NCI-H460 (cell line): ENCODE results near the gene ACOXL. TPM values are rescaled to one million over a fixed set of nuclear protein-coding genes. Genes with fewer than 3 reads are reported as not detected.
"Not testable (repeated sequence)": the region's sequence is repeated elsewhere in the genome, so short reads cannot be mapped to it uniquely, and the experiment has no call there.

Experiments
- DNase-seq: peaks from one replicate; pipeline ENCODE4 v3.0.0-alpha.2; 2016; ENCODE audit warnings: low read depth; ENCODE audit errors: extremely low read depth
- total RNA-seq: library from RNA; depleted of rRNA; stranded (reverse); fragments of >200 nt; shearing (Covaris generic); gene quantifications from 2 replicates; pipeline ENCODE4 v1.2.3, GENCODE V29; 2014

ACOXL gene
- total RNA-seq, 1 experiment from 2014 or later: not detected

- DNase-seq: no peak
Observed at GRCh38 chr2:110851531-110851930, 119.2 kb downstream of the ACOXL start.

DNA sequence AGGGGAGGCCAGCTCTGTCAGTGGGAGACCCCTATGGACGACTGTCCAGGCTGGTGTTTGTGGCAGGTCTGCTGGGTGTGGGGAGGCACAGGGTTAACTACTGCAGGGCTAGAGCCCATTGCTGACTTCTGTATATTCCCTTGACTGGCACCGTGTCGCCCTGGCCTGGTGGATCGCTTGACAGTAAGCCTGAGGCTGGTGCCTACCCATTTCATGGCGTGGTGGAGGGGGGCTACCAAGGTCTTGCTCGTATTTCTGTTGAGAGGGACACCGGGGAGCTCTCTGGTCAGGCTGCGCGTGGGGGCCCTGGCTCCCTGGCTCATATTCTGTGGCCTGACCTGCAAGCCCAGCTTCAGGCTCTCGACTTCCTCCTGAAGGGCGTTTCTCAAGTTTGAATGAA, 119.7 kb downstream of the ACOXL start:
- DNase-seq: no peak

DNA sequence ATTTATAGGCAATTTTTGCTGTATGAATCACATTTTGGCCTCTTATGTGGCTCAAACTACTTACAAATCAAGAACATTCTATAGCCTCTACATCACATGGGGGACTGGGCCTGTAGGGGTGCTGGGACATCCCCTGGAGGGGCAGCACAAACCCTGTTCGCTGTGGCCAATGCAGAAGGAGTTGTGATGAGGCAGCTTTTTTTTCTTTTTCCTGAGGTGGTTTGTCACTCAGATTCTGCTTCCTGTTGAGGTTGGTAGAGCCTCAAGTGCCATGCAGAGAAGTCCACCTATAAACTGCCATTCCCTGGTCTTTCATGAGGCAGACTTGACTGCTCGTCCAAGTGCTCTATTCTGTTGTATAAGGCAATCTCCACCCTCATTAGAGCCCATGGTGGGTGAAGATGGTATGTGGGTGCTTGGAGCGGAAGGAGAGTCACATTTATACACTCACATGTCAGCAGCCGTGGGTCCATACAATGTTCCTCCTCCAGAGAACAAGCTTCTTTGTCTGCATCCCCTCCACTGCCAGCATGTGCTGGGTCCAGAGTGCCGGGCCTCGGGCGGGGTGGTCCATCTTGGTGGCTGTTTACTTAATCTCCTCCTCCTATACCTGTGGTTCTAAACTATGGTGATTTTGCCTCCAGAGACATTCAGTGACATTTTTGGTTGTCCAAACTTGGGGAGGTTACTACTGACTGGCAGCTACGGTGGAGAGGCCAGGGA, 120.3 kb downstream of the ACOXL start:
- no peak for DNase-seq

- DNase-seq: peak; percentile 42
Observed at GRCh38 chr2:110853516-110853915, 121.1 kb downstream of the ACOXL start.

DNA sequence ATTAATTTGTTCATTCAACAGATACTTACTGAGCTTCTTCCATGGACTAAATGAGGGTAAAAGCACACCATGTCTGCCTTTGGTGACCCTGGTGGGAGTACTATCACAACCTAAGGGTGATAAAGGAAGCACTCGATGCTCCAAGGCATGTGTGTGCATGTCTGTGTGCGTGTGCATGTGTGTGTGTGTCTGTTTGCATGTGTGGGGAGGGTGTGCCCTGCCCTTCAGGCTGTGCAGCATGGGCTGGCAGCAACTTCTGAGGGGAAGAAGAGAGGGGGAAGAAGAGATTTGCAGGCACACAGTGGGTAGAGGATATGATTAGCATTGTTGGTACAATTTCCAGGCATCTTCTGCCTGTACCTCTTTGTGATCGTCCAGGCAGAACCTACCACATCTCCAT, 121.6 kb downstream of the ACOXL start:
- no peak for DNase-seq

DNA sequence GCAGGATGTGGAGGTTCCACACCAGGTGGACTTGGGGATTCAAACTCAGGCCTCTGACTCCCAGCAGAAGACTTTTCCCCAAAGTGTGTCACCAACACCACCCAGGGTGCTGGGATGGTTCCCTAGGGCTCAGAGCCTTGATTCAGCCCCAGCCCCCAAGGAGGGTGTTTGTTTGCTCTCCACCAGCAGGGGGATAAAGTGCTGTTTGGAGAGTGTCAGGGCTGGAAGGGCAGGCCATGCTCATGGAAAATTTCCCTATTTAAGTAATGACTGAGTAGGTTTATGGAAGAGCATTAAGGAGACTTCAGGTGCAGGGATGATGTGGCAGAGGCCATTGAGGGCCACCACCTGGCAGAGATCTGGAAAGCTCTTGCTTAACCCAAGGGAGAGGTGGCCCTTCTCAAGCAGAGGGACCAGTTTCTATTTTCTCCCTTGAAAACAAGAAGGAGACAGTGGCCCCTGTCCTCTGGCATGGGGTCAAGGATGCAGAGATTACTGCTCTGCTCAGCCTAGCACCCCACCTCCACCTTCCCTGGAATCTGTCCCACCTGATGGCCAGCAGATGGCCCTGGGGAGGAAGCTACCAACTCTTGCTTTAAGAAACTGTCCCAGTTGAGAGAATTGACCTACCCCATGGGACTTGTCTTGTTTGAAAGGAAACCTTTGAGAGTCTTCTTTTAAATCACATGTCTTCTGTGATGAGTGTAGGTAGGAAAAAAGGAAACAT, 122.1 kb downstream of the ACOXL start:
- no peak for DNase-seq

- not testable (repeated sequence) for DNase-seq
Observed at GRCh38 chr2:110855841-110856240, 123.5 kb downstream of the ACOXL start.

DNA sequence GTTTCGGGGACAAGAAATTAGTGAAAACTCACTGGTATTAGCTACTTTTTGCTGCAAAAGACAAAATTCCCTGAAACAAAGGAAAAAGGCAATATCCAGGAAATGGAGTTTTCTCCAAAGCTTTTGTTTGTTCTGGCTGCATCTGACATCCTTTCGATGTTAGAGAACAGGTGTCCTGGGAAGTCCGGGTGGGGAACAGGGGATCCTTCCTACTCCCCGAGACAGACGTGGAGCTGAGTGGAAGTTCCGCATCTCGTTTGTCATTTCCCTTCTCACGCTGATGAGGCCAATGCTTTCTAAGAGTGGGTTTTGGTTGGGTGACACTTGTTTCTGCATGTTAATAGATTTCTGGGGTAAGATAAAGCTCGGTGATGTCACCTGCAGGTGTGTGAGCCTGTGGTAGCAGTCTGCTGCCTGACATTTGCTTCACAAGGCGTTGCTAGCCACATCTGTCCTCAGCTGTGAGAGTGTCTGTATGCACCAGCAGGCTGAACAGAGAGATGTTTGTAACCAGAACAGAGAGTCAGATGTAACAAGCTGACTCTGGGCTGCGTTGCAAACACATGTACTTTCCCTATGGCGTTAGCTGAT, 125.9 kb downstream of the ACOXL start:
- DNase-seq: no peak

DNA sequence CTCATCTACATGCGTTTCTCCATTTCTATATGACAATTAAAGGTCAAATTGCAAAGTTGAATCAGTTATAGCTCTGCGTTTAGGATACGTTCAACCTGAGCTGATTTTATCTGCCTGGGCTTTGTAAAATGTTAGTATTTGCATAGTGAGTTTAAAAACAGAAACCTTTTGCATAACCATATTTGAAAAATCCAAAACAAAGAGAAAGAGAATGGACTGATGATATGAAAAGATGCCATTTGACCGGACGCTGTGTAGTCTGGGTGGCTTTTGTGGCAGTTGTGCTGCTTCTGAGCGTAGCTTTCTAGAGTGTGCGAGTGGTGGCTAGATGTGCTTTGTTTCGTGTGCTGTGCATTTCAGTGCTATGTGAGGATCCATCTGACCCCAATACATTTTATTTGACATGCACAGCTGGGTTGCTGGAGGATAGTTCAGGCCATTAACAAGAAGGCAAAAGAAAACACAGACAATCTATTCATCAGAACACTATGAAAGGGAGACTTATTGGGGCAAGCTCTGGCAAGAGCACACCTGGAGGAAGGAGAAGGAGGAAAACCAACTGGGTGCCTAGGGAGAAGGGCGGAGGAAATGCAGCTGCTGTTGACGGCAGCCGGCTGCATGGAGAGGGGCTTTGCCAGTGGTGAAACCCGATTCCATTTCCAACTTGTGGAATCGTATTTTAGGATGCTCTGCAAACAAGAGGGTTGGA, 126.8 kb downstream of the ACOXL start:
- DNase-seq: no peak

- no peak for DNase-seq
Observed at GRCh38 chr2:110860630-110861029, 128.3 kb downstream of the ACOXL start.

DNA sequence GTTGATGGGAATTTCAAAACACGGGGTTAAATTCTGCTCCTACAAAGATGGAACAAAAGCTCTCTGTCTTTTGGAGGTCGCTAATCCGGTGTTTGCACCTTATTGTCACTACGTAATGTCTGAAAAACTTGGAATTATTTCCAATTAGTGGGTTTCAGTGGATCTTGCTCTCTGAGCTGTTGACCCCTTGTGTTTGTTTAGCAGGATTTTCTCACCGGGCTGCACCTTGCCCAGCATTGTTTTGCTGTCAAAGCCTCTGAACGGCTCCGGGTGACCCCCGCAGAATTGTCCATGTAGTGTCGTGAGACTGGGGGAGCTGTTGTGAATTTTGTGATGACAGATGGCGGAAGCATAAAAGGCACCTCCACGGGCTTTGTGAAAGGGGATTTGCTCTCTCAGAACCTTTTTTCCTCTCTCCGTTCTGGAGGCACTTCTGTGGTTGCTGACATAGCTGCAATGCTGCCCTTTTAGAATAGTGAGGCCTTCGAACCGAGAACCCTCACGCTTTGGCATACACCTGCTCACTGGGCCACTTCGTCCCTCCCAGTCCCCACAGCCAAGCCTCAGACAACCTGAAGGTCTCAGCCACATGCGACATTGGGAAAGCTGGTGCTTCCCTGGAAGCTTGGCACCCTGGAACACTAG, 129.4 kb downstream of the ACOXL start:
- no peak for DNase-seq

DNA sequence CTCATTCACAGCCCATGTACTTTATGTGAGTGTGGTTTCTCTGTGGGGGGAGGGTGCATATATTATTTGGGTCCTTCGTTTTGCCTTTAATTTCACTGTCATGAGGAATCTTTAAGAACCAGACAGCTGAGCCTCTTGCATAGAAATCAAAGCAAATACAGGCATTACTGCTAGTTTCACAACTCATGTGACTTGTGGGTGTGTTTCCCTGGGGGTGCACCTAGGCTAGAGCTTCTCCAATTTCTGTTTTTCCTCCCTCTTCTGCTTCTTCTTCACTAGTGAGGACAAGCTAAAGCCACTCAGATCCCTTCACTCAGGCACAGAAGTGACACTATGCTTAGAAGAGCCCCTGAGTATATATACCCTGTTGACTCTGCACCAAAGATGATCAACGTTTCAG, 131.4 kb downstream of the ACOXL start:
- no peak for DNase-seq

GRCh38 chr2:110864176-110864575, 131.8 kb downstream of the ACOXL start:
- DNase-seq: no peak

DNA sequence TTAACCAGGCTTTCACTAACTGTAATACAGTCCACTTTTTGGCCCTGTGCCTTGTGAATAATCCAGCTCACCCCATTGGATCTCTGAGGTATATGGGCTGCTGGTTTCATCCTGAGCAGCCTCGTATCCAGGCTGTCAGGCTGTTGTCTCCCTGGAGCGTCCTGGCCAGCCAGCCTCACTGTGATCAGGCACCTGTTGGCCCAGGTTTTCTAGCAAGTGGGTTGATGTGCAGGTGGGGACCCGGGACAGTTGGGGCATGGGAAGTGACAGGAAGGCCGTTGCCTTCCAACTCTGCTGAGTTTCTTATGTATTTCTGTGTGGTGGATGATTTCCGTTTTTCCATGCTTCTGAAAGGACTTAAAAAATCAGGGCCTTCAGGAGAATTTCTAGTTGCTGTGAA, 132.4 kb downstream of the ACOXL start:
- DNase-seq: no peak

DNA sequence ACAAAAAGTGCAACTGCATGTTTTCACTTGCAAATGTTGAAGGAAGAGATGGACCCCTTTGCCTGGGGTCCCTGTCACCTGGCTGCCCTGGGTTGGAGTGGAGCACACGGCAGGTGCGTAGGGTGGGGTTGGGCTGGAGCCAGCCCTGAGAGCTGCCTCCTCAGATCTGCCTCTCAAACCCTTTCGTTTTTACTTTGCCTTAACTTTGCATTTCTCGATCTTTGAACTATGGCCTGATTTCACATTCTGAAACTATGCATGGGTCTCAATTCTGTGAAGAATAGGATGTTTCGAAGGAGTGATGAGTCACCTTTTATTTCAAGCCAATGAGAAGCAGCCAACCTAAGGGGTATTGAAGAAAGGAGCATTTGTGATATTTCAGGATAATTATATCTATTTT, 132.8 kb downstream of the ACOXL start:
- DNase-seq: no peak

DNA sequence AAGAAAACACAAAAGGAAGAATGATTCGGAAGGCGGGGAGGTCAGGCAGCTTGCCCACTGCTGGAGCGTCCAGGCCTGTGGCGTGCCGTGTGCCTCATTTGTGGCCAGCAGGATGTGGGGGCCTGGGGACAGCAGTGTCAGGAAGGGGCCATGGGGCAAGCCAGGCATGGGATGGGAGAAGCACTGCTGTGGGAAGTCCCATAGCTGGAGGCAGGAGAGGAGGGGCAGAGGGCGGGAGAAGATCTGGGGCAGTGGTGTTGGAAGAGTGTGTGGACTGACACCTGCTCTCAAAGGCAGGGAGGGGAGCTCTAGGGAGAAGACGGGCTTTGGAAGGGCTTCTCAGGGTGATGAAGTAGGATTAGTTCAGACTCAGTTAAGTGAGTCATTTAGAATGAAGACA, 133.7 kb downstream of the ACOXL start:
- no peak for DNase-seq

GRCh38 chr2:110866466-110866865, 134.1 kb downstream of the ACOXL start:
- no peak for DNase-seq

DNA sequence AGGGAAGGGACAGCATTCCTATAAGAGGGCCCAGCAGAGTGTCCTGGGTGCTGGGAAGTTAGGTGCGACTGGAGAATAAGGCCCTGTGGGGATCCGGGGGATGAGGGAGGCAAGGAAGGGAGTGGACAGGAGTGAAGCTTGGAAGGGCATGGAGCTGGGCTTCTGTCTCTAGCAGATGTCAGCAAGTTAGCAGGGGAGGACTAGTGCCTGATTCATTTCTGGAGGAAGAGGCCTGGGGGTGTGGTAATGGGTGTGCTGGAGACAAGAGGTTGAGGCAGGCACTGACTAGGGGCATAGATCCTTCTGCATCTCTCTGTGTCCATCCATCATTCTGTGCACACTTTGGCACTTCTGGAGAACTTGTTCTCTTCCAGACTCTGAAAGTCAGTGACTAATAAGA, 134.7 kb downstream of the ACOXL start:
- DNase-seq: no peak

DNA sequence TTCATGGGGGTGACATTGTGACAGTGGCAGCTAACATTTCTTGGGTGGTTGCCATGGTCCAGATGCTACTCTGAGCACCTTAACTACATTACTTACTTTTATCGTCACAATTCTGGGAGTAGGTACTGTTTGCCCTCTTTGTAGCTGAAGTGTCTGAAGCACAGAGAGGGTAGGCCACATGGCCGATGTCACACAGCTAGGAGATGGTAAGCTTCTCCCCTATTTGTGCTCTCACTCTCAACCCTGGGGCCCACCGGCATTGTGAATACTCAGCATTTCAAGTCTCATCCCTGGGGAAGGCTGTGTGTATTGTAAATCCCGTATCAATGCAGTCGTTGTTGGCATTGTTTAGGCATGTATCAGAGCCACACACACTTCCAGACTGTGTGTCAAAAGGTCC, 136.6 kb downstream of the ACOXL start:
- no peak for DNase-seq

- DNase-seq: no peak
Observed at GRCh38 chr2:110869472-110870446, 137.4 kb downstream of the ACOXL start.
